Aorta (tissue), 5 donors: ENCODE results near the gene TRMT1. TPM values are rescaled to one million over a fixed set of nuclear protein-coding genes. Genes with fewer than 3 reads are reported as not detected.

ENCODE experiments used
- ATAC-seq: fragments of 200-7000 bp; cut with Tn5 transposase; one replicate; pipeline ENCODE4 v1.9.1; 2022; ENCODE audit warnings: moderate library complexity; ENCODE audit not compliant: low FRiP score
- DNase-seq, 2 donors: peaks; one replicate each; pipeline ENCODE4 v3.0.0-alpha.2; 2020
- H3K27ac ChIP-seq, 2 donors: one replicate each; pipeline ENCODE4 v1.5.1; 2013; ENCODE audit warnings: low read length in 2 of 2, mild to moderate bottlenecking in 2 of 2, moderate library complexity in 2 of 2, control low read depth in 1 of 2, inconsistent platforms in 1 of 2, low read depth in 1 of 2
- H3K27me3 ChIP-seq, 2 donors: one replicate each; pipeline ENCODE4 v1.6.1; 2013; ENCODE audit warnings: control low read depth in 1 of 2, low read length in 1 of 2, mild to moderate bottlenecking in 1 of 2, moderate library complexity in 1 of 2; ENCODE audit not compliant: insufficient read depth in 2 of 2, control insufficient read depth in 1 of 2
- H3K36me3 ChIP-seq, 2 donors: one replicate each; pipeline ENCODE4 v1.6.1; 2013; ENCODE audit warnings: control low read depth in 1 of 2, low read length in 1 of 2, mild to moderate bottlenecking in 1 of 2; ENCODE audit not compliant: insufficient read depth in 2 of 2, control insufficient read depth in 1 of 2
- H3K4me1 ChIP-seq, 2 donors: one replicate each; pipeline ENCODE4 v1.6.1; 2013; ENCODE audit warnings: low read length in 2 of 2, control low read depth in 1 of 2, mild to moderate bottlenecking in 1 of 2, moderate library complexity in 1 of 2; ENCODE audit not compliant: insufficient read depth in 2 of 2, control insufficient read depth in 1 of 2
- H3K4me3 ChIP-seq, 2 donors: one replicate each; pipeline ENCODE4 v1.5.1; 2013; ENCODE audit warnings: low read length in 2 of 2, control low read depth in 1 of 2, mild to moderate bottlenecking in 1 of 2
- H3K9me3 ChIP-seq: one replicate; pipeline ENCODE4 v1.6.1; 2013; ENCODE audit warnings: mild to moderate bottlenecking, low read length; ENCODE audit not compliant: control insufficient read depth
- WGBS, 2 donors: extraction: QIAGEN DNeasy Blood & Tissue Kit; methylation state at CpG; one replicate each; pipeline ENCODE4 v1.1.7; 2013; 5-methylcytosine and 5-hydroxymethylcytosine counted together
- intact Hi-C, 2 donors: fragments of 100-400 bp; cut with DNase I; formaldehyde crosslinking; loops; one replicate each; pipeline versions ENCODE4 v1.14.2 to v1.15.0; 2022
- polyA plus RNA-seq, 2 donors: library from polyadenylated mRNA; stranded (reverse); fragments of 200-250 nt; gene quantifications; one replicate each; pipeline ENCODE4 v1.2.3, GENCODE V29; 2013
- total RNA-seq, 2 donors: library from RNA; stranded (reverse); fragmentation: NEBNext Ultra II Directional; extraction: Animal tissue kit (Norgen Biotek cat#: 25700); gene quantifications; one replicate each; pipeline ENCODE4 v1.2.1, GENCODE V29; 2021
- donor health status: healthy with polysubstance abuse.
- donor health status: Bipolar disorder and iron deficiency.
- donor health status: DM: no; HTN: no; CAD: no.
- donor health status: DM: no; HTN: no; CAD: no.
- donor health status: DM: yes; HTN: yes; CAD: no.

TRMT1 gene
- total and polyA plus RNA-seq, 4 donors, result 17.9 to 62.2 (median 25.2) TPM

GRCh38 chr19:13109361-13110098 lies 7.0 kb downstream of the TRMT1 start:
- Histone ChIP-seq H3K4me3 (no peak overlapping the region), H3K27me3 (no peaks in the 10 kb centered on the region), H3K4me1 (no peaks in the 10 kb centered on the region), H3K36me3 (peaks cover 0 to 3% of the 10 kb centered on the region in 2 donors), H3K27ac (no peak overlapping the region), H3K9me3 (no peaks in the 10 kb centered on the region)
- intact Hi-C loops, result no loop called here
- ATAC-seq, result no peak
- peak in 1 of 2 donors; percentile 45 for DNase-seq
- WGBS, 2 donors, result 91 to 92% methylated on average over 26 to 30 of the region's 30 CpGs

- intact Hi-C loops, result no loop called here
- peak; percentile 0 for ATAC-seq
- H3K4me1 ChIP-seq, result no peaks in the 10 kb centered on the region
Measured at GRCh38 chr19:13104848-13105711, 11.5 kb downstream of the TRMT1 start.

GRCh38 chr19:13104360-13104847 lies 12.1 kb downstream of the TRMT1 start:
- H3K27me3 ChIP-seq, result no peaks in the 10 kb centered on the region
- H3K4me3 ChIP-seq, result no peak overlapping the region
- no peaks in the 10 kb centered on the region for H3K36me3 ChIP-seq
- 34 to 36% methylated on average over 27 to 33 of the region's 33 CpGs for WGBS, 2 donors
- no peaks in the 10 kb centered on the region for H3K4me1 ChIP-seq
- peak; percentile 81 to 88 for DNase-seq
- intact Hi-C loops, result no loop called here
- peak; percentile 23 for ATAC-seq
- no peak overlapping the region for H3K27ac ChIP-seq
- H3K9me3 ChIP-seq, result no peaks in the 10 kb centered on the region

More at GRCh38 chr19:13104848-13105711, 11.5 kb downstream of the TRMT1 start:
- 74 to 78% methylated on average over 29 of the region's 29 CpGs for WGBS, 2 donors
- no peak for DNase-seq
- no peak overlapping the region for H3K27ac ChIP-seq
- H3K36me3 ChIP-seq, result no peaks in the 10 kb centered on the region
- H3K27me3 ChIP-seq, result no peaks in the 10 kb centered on the region
- H3K9me3 ChIP-seq, result no peaks in the 10 kb centered on the region
- H3K4me3 ChIP-seq, result no peak overlapping the region

GRCh38 chr19:13103581-13104359 lies 12.8 kb downstream of the TRMT1 start:
- H3K27ac ChIP-seq, result peak overlapping the region in 1 of 2 donors; percentile 11
- DNase-seq (no peak), ATAC-seq (no peak)
- no peak overlapping the region for H3K4me3 ChIP-seq
- H3K4me1 ChIP-seq, result no peaks in the 10 kb centered on the region
- no peaks in the 10 kb centered on the region for H3K9me3 ChIP-seq
- H3K36me3 ChIP-seq, result no peaks in the 10 kb centered on the region
- WGBS, 2 donors, result 75 to 76% methylated on average over 11 to 13 of the region's 13 CpGs
- H3K27me3 ChIP-seq, result no peaks in the 10 kb centered on the region
- intact Hi-C loops, result no loop called here

DNA sequence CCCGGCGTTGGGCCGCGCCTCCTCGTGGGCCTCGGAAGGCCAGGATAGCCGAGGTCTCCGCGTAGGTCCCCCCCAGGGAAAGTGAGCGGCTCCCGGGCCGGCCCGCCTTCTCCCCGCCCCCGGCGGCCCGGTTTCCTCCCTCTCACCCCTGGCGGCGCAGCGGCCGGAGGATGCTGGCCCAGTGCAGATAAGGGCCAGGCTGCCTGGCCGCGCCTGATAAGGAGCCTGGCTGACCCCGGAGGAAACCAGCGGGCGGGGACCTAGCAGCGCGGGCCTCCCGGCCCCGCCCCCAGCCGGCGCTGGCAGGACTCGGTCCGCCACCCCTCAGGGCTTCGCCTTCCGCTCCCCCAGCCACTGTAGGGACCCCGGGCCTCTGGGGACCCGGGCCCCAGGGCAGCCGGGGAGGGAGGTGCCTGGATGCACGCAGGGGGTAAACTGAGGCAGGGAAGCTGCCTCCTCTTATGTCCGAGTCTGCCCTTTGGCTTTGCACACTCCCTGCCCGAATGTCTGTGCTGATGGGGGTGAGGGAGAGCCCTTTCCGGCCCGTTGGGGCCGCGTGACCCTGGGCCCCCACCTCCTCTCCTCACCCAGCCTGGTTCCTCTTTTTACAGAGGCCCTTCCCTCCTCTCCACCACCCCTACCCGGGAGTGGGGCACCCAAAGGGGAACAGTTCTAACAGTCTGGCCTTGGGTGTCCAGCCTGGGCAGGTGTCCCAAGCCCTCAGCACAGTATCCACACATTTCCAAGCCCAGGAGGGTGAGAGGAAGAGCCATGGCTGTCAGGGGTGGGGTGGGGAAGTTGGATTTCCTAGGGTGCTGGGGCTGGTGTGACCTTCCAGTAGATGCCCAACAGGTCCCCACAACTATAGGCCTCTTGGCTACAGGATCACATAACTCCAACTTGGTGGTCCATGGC lies 13.6 kb downstream of the TRMT1 start, which contains the start of gene LYL1:
LYL1 (minus strand) TSS at position 193 of the 915 bp plus-strand sequence. CDS start 1,687 bp downstream, outside the sequence.
- 1 to 2% methylated on average over 40 to 47 of the region's 47 CpGs for WGBS, 2 donors
- intact Hi-C loops, result no loop called here
- DNase-seq (peak; percentile 89 to 91), ATAC-seq (peak; percentile 74)
- Histone ChIP-seq H3K4me1 (no peaks in the 10 kb centered on the region), H3K27ac (peak within 1 kb of the TSS in 1 of 2 donors; percentile 49), H3K27me3 (no peaks in the 10 kb centered on the region), H3K9me3 (no peaks in the 10 kb centered on the region), H3K36me3 (no peaks in the 10 kb centered on the region), H3K4me3 (peak within 1 kb of the TSS in 1 of 2 donors; percentile 21)

DNA sequence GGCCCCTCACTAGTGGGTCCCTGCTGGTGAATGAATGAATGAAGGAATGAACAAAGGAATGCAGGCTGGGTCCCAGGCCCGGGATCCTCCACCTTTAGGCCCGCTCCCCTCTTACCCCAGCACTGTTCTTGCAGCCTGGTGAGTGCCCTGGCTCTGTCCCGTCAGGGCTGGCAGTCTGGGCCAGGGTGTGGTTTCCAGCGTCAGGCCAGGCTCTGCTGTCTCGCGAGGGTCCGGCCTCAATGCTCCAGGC lies 14.2 kb downstream of the TRMT1 start:
- no peaks in the 10 kb centered on the region for H3K27me3 ChIP-seq
- DNase-seq (peak in 1 of 2 donors; percentile 86), ATAC-seq (no peak)
- WGBS, 2 donors, result 1 to 2% methylated on average over 7 of the region's 7 CpGs
- intact Hi-C loops, result no loop called here
- peak overlapping the region in 1 of 2 donors; percentile 21 for H3K4me3 ChIP-seq
- no peaks in the 10 kb centered on the region for H3K4me1 ChIP-seq
- peak overlapping the region in 1 of 2 donors; percentile 49 for H3K27ac ChIP-seq
- no peaks in the 10 kb centered on the region for H3K36me3 ChIP-seq
- no peaks in the 10 kb centered on the region for H3K9me3 ChIP-seq

- intact Hi-C loops, result no loop called here
- WGBS, 2 donors, result 57 to 61% methylated on average over 7 of the region's 7 CpGs
- no peak for ATAC-seq
- no peaks in the 10 kb centered on the region for H3K36me3 ChIP-seq
- no peak overlapping the region for H3K4me3 ChIP-seq
- H3K27ac ChIP-seq, result no peak overlapping the region
- H3K9me3 ChIP-seq, result no peaks in the 10 kb centered on the region
- no peaks in the 10 kb centered on the region for H3K27me3 ChIP-seq
- DNase-seq, result no peak
- no peaks in the 10 kb centered on the region for H3K4me1 ChIP-seq
Measured at GRCh38 chr19:13101590-13102415, 14.7 kb downstream of the TRMT1 start.
